ENCODE data around the gene RALB. TPM values are rescaled to one million over a fixed set of nuclear protein-coding genes. Genes with fewer than 3 reads are reported as not detected.
A peak's percentile ranks its signal among the peaks of the same experiment; 100 is the strongest.

The RALB gene
- total RNA-seq, 1 donor from 2014 or later, result 235 TPM

DNA sequence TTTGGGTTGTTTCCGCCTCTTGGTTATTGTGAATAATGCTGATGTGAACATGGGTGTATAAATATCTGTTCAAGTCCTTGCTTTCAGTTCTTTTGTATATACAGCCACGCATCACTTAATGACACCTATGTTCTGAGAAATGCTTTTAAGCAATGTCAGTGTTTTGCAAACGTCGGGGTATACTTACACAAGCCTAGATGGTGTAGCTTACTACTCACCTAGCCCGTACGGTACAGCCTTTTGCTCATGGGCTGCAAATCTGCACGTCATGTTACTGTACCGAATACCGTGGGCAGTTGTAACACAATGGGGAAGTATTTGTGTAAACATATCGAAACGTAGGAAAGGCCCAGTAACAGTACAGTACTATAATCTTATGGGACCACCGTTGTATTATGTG is 12.4 kb downstream of the RALB start:
- peak; percentile 47 for DNase-seq

GRCh38 chr2:120267348-120267747 is 14.7 kb downstream of the RALB start:
- peak; percentile 28 for DNase-seq

GRCh38 chr2:120269076-120269744 is 16.6 kb downstream of the RALB start:
- DNase-seq, result peak; percentile 47

DNA sequence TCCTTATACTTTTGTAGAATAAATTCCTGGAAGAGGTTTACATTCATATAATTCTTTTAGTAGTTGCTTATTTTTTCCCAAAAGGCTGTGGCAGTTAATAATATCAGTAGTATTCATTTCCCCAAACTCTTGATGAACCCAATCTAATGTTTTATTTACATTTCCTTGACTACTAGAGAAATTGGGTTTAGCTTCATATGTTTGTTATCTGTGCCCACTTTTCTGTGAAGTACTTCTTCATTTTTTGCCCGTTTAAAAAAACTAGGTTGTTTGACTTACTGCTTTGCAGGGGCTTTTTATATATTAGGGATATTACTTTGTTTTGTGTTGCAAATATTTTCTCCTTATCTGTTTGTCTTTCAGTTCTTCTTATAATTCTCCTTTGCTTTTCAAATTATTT is 17.2 kb downstream of the RALB start:
- no peak for DNase-seq

DNA sequence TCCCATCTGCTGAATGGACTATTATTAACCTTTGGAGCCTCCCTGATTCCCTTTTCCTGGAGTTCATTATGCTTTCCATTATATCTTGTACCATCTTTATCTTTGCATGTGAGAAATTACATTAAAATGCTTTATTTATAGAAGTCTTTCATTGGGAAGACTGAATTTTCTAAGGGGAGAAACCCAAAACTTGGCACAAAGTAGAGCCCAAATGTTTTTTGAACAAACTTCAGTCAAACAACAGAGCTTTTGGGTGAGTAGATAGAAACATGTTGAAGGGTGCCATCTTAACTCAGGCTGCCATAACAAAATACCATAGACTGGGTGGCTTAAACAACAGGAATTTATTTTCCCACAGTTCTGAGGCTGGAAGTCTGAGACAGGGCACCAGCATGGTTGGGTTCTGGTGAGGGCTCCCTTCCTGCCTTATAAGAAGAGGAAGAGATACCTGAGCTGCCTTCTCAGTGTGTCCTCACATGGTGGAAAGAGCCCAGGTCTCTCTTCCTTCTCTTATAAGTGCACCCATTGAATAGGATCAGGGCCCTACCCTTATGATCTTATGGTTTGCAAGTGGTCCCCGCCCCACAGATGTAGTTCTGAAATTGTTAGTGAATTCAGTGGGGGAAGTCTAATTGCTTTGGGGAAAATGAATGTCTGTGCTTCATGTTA is 19.2 kb downstream of the RALB start:
- no peak for DNase-seq

DNA sequence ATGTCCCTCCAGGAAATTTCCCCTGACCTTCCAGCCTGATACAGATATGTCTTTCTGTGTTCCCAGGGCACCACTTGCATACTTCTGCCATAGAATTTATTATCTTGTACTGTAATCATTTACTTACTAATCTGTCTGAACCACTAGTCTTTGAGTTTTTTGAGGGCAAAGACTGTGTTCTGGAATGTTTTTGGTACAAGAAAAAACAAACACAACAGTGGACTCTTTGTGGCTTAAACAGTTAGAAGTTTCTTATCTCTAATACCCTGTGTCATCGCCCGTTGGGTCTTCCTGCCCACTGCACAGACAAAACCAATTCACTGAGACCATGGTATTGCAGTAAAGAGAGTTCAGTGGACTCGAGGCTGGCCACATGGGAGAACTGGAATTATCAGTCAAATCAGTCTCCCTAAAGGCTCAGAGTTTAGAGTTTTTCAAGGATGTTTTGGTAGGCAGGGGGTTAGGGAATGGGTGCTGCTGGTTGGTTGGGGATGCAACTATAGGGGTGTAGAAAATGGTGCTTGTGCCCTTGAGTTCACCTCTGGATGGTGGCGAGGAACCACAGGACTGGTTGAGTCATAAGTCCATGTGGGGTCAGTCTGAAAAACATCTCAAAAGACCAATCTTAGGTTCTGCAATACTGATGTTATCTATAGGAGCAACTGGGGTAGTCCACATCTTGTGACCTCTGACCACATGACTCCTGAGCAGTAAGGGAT is 20.3 kb downstream of the RALB start:
- DNase-seq, result no peak

DNA sequence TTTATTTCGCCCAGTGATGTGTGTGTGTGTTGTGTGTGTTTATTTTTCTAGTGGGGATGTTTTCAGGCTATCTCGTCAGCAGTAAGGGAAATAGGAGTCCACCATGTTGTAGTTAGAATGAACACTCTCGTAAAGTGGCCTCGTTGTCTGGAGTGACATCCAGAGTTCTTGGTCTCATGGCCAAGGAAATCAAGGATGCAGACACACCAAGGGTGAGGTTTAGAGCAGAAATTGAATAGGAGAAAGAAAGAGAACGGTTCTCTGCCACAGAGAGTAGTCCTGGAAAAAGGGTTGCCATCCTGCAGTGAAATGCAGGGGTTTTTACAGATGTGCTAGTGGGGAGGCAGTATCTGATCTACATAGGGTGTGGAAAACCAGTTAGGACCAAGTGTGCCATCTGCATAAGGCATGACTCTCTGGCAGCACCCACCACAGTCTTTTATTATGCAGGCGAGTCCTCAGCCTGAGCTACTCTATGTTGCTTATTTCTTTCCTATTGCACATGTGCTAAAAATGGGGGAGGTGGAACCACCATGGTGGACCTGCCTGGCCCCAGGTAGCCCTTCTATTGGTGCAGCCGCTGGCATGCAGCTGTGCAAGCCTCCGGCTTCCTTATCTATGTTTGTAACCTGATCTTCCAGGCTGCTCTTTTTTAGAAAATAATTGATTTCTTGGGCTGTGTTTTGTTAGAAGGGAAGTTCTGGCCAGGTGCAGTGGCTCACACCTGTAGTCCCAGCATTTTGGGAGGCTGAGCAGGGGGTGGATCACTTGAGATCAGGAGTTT is 23.2 kb downstream of the RALB start:
- no peak for DNase-seq

- no peak for DNase-seq
Observed at GRCh38 chr2:120277505-120278205, 25.0 kb downstream of the RALB start.

GRCh38 chr2:120278901-120279300 is 26.2 kb downstream of the RALB start:
- DNase-seq, result no peak

GRCh38 chr2:120279708-120280107 is 27.1 kb downstream of the RALB start:
- DNase-seq, result no peak

DNA sequence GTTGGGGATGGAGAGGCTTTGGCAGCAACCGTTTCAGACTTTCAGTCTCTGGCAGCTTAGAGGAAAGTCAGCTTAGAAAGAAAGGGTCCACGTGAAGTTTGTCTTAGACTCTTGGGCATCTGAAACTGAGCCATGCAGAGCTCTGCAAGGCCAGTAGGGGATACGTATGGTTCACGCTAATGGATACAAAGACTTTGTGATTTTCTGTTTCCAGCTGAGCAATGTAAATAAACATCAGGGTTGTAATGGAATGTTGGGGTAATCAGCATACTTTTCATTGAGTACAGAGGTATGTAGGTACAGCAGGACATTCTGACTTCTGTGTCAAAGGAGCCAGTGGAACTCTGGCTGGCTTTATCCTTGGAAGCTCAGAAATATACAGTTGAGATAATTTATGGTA is 31.0 kb downstream of the RALB start:
- peak; percentile 32 for DNase-seq

- DNase-seq, result no peak
Observed at GRCh38 chr2:120285056-120285455, 32.4 kb downstream of the RALB start.

- peak; percentile 53 for DNase-seq
Observed at GRCh38 chr2:120287183-120288015, 34.7 kb downstream of the RALB start.

- DNase-seq, result no peak
Observed at GRCh38 chr2:120288016-120288373, 35.3 kb downstream of the RALB start.

DNA sequence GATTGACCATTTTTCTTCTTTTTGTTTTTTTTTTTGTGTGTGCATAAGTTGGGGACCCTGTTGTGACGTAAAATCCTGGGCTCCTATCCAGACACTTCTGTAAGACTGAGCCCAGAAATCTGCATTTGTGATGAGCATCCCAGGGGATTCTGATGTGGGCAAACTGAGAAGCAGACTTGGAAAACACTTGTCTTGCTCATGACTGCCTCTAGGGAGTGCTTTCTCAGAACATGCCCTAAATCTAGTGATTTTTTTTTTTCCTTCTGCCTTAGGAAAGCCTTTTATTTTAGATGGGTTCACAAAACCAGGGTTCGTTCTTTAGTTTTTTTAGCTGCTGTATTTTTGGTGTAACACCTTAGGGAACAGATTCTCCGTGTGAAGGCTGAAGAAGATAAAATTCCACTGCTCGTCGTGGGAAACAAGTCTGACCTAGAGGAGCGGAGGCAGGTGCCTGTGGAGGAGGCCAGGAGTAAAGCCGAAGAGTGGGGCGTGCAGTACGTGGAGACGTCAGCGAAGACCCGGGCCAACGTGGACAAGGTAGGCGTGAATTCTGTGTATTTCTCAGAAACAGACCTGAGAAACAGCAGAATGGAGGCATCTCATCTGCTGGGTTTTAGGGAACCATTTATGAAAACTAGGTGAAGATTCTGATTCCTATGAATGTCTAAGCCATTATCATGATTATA is 36.7 kb downstream of the RALB start:
- DNase-seq, result peak; percentile 25

DNA sequence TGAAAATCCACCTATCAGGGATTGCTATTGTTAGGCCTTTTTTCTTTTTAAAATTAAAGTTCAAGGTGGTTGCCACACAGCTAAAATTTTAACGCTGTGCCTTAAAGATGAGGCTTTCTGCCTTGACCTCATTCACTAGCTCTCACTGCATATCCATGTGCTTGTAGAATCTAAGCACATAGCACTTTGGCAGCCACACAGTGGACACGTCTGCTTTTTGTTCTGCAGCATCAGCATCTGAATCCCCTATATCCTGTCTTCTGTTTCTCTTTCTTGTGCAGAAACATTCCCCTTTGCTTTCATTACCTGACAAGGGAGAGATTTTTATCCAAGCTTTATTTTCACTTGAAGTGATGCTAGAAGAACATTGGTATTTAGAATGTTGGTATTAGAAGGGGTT is 38.1 kb downstream of the RALB start:
- no peak for DNase-seq

GRCh38 chr2:120291401-120292311 is 39.0 kb downstream of the RALB start:
- DNase-seq, result peak; percentile 10

DNA sequence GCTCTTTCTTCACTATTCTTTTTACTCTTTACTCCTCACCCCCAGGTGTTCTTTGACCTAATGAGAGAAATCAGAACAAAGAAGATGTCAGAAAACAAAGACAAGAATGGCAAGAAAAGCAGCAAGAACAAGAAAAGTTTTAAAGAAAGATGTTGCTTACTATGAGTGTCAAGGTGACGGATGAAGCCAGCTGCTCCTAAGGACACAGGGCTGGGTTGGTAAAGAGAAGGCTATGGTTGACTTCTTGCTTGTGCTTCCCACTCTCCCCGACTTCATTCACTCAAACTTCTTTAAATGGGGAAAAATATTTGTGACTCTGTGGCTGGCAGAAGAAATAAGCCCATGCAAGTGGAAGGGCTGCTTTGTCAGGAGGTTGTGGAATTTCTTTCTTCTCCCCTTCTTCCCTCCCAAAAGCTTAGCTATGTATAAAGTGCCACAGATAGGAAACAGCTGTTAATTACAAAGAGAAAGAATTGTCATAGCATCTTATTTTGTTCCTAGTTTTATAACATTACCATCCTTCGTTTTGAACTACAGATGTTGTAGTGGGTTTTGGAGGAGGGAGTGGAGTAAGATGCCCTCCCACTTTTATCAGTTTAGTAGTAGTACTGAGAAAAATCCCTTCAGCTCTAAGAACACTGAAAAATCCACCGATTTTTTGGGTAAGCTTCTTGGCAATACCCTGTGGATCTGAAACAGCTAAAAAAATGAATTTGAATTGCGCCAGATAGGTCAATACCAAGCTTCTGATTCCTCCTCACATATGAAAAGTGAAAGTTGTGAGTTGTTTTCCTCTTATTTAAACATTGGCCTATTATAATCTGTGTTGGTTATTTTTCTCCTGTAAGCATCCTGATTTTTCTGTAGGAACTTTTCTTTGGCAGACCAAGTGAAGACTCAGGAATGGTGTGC is 40.7 kb downstream of the RALB start:
- no peak for DNase-seq

DNA sequence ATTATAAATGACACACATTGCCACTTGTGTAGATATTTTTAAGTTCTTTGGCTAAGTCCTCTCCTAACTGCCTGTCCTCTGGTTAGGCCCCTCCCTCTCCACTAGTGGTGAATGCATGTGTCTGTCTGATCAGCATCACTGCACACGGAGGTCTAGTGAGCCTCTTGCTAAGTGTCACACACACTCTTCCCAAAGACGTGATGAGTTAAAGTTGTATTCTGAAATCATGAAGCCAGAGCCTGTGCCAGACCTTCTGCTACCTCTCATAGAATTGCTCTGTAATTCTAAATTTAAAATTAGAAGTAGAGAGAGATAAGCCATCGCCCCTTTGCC is 41.3 kb downstream of the RALB start:
- DNase-seq, result no peak

Measured in dermis blood vessel endothelial cell (primary cell).